Natural killer cell treated with Interleukin-12 subunit alpha and Interleukin-12 subunit beta and Interleukin-15 and Interleukin-18, amount 100 ng/mL, for 72 hours (primary cell): ENCODE measurements around the gene ZPBP2. TPM values are rescaled to one million over a fixed set of nuclear protein-coding genes. Genes with fewer than 3 reads are reported as not detected.
"Not testable (repeated sequence)": the region's sequence is repeated elsewhere in the genome, so short reads cannot be mapped to it uniquely, and the experiment has no call there.

Experiments used
- ATAC-seq, 2 donors: fragments of 150-1000 bp; cut with Tn5 transposase in 1 of 2; sonication (Bioruptor Pico), chemical (Tn5 transposase) in 1 of 2; 2 replicates each; pipeline ENCODE4 v1.10.0; 2021
- DNase-seq: peaks from one replicate; pipeline ENCODE4 v3.0.0; 2022; ENCODE audit warnings: low spot score
- H3K27ac Mint-ChIP-seq, 2 donors: 1 replicate in 1 of 2; 2 replicates in 1 of 2; pipeline ENCODE4 v1.8.0; 2022; ENCODE audit warnings: mixed read lengths in 2 of 2, mild to moderate bottlenecking in 1 of 2, moderate library complexity in 1 of 2
- H3K27me3 Mint-ChIP-seq, 2 donors: 1 replicate in 1 of 2; 2 replicates in 1 of 2; pipeline ENCODE4 v1.8.0; 2022; ENCODE audit warnings: mixed read lengths in 2 of 2
- H3K36me3 Mint-ChIP-seq: one replicate; pipeline ENCODE4 v1.8.0; 2022; ENCODE audit warnings: mixed read lengths
- H3K4me1 Mint-ChIP-seq, 2 donors: 1 replicate in 1 of 2; 2 replicates in 1 of 2; pipeline ENCODE4 v1.8.0; 2022; ENCODE audit warnings: low read depth in 2 of 2, mixed read lengths in 2 of 2, mild to moderate bottlenecking in 1 of 2
- H3K4me3 Mint-ChIP-seq: one replicate; pipeline ENCODE4 v1.8.0; 2022; ENCODE audit warnings: mixed read lengths
- H3K9me3 Mint-ChIP-seq: 2 replicates; pipeline ENCODE4 v1.8.0; 2022; ENCODE audit warnings: mixed read lengths
- total RNA-seq, 2 donors: library from RNA; stranded (reverse); gene quantifications; one replicate each; pipeline ENCODE4 v1.2.3, GENCODE V29; 2022

The ZPBP2 gene
- total RNA-seq, 2 donors from 2014 or later: not detected

GRCh38 chr17:39866013-39866730, 1.8 kb upstream of the ZPBP2 start:
- Mint-ChIP-seq H3K36me3 (peaks cover 14% of the 10 kb centered on the region), H3K27me3 (no peaks in the 10 kb centered on the region), H3K4me1 (peaks cover 37 to 40% of the 10 kb centered on the region in 2 donors), H3K9me3 (no peaks in the 10 kb centered on the region), H3K27ac (peak overlapping the region; percentile 83 to 99), H3K4me3 (peak overlapping the region; percentile 97)
- DNase-seq: no peak
- no peak for ATAC-seq

GRCh38 chr17:39867084-39867879, 720 bp upstream of the ZPBP2 start:
- peaks cover 35 to 36% of the 10 kb centered on the region in 2 donors for H3K4me1 Mint-ChIP-seq
- DNase-seq (no peak), ATAC-seq (peak in 1 of 2 donors; percentile 80)
- peak overlapping the region; percentile 97 for H3K4me3 Mint-ChIP-seq
- peaks cover 12% of the 10 kb centered on the region for H3K36me3 Mint-ChIP-seq
- H3K27ac Mint-ChIP-seq: peak overlapping the region; percentile 73 to 99
- H3K9me3 Mint-ChIP-seq: no peaks in the 10 kb centered on the region
- no peaks in the 10 kb centered on the region for H3K27me3 Mint-ChIP-seq

DNA sequence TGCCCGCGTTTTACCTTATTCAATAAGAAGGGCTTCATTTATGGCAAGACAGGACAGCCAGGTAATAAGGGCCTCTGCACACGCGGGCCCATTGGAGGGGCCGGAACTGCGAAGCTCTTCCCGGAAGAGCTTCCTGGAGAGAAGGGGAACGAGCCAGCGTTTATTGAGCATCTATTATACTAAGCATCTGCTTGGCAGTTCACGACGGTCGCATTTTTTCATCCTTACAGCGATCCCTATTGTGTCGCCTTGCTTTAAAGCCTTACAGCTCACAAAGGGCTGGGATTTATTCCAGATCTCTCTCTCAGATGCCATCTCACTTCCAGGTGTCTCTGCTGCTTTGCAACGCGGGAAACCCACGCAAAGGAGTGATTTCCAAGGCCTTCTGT, 546 bp downstream of the ZPBP2 start:
- H3K9me3 Mint-ChIP-seq: no peaks in the 10 kb centered on the region
- H3K36me3 Mint-ChIP-seq: peaks cover 7% of the 10 kb centered on the region
- ATAC-seq (no peak), DNase-seq (no peak)
- H3K4me3 Mint-ChIP-seq: peak overlapping the region; percentile 60
- peak overlapping the region; percentile 9 to 99 for H3K27ac Mint-ChIP-seq
- peaks cover 31 to 36% of the 10 kb centered on the region in 2 donors for H3K4me1 Mint-ChIP-seq
- no peaks in the 10 kb centered on the region for H3K27me3 Mint-ChIP-seq

DNA sequence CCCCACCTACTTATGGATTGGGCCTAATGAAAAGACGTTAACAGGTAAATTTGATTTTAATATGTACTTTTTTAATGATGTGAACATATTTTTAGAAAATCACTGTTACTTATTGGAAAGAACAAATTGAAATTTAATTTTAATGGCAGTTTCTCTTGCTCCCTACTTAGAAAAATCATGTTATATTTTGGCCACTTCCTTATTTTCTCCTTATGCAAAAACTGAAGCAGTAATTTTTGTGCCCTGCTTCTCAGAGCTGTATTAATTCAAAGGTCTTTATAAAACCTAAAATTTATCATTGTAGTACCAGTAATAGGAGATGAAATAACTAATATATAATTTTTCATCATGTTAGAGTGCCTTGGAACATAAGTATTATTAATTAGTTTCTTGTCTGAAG, 2.8 kb downstream of the ZPBP2 start:
- ATAC-seq (no peak), DNase-seq (no peak)
- H3K9me3 Mint-ChIP-seq: no peaks in the 10 kb centered on the region
- H3K4me3 Mint-ChIP-seq: no peak overlapping the region
- peaks cover 13 to 20% of the 10 kb centered on the region in 2 donors for H3K4me1 Mint-ChIP-seq
- no peaks in the 10 kb centered on the region for H3K27me3 Mint-ChIP-seq
- H3K27ac Mint-ChIP-seq: no peak overlapping the region
- peaks cover 5% of the 10 kb centered on the region for H3K36me3 Mint-ChIP-seq

DNA sequence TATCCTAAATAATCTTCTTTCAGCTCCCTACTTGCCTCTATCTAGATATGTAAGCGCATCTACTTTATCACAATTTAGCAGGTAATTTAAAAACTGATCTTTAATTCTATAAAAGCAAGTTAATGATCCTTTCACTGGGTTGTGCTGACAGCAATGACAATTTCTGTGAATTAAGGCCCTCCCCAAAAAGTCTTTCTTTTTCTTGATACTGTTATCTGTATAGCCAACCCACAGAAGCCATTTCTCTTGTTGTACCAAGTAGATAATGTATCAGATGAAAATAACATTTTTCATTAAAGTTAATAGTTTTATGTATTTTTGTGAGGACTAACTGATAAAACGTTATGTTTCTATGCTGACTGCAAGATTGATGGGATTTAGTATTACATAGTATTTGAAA, 3.8 kb downstream of the ZPBP2 start:
- no peak for DNase-seq
- no peak overlapping the region for H3K4me3 Mint-ChIP-seq
- ATAC-seq: no peak
- H3K36me3 Mint-ChIP-seq: no peaks in the 10 kb centered on the region
- H3K27me3 Mint-ChIP-seq: no peaks in the 10 kb centered on the region
- peaks cover 8 to 10% of the 10 kb centered on the region in 2 donors for H3K4me1 Mint-ChIP-seq
- no peaks in the 10 kb centered on the region for H3K9me3 Mint-ChIP-seq
- H3K27ac Mint-ChIP-seq: no peak overlapping the region

DNA sequence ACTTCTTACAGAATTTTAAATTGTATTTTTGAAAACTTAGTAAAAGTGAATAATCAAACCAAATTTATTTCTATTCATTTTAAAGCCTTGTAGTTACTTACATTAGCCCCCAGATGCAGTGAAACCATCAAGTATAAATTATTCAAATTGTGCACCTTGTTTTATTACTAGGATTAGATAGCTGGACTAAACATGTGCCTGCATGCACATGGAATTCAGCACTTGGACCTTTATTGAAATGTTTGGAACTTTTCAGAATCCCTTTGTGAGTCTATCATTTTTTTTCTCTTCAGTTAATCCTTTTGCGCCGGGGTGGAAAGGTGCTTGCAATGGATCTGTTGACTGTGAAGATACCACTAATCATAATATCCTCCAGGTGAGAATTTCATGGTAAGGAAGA, 4.7 kb downstream of the ZPBP2 start:
- Mint-ChIP-seq H3K27me3 (peaks cover 2 to 4% of the 10 kb centered on the region in 2 donors), H3K36me3 (no peaks in the 10 kb centered on the region), H3K4me1 (peaks cover under 1 to 3% of the 10 kb centered on the region in 2 donors), H3K27ac (no peak overlapping the region), H3K9me3 (no peaks in the 10 kb centered on the region), H3K4me3 (no peak overlapping the region)
- DNase-seq (no peak), ATAC-seq (no peak)

GRCh38 chr17:39886102-39886501, 18.1 kb downstream of the ZPBP2 start:
- H3K36me3 Mint-ChIP-seq, ATAC-seq, H3K27ac Mint-ChIP-seq, H3K4me1 Mint-ChIP-seq, H3K9me3 Mint-ChIP-seq, H3K27me3 Mint-ChIP-seq, H3K4me3 Mint-ChIP-seq, DNase-seq: not testable (repeated sequence)

DNA sequence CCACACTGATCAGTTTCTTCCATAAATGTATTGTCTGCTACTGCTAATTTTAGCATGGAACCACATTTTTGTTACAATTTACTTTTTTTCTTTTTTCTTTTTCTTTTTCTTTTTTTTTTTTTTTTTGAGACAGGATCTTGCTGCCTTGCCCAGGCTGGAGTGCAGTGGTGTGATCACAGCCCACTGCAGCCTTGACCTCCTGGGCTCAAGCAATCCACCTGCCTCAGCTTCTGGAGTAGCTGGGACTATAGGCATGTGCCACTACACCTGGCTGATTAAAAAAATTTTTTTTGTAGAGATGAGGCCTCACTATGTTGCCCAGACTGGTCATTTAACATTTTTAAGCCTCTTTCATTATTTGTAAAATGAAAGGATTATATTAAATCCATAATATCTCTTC, 19.1 kb downstream of the ZPBP2 start:
- H3K36me3 Mint-ChIP-seq: no peaks in the 10 kb centered on the region
- no peak overlapping the region for H3K4me3 Mint-ChIP-seq
- ATAC-seq (no peak), DNase-seq (no peak)
- H3K27me3 Mint-ChIP-seq: peaks cover 0 to 3% of the 10 kb centered on the region in 2 donors
- no peaks in the 10 kb centered on the region for H3K9me3 Mint-ChIP-seq
- H3K4me1 Mint-ChIP-seq: no peaks in the 10 kb centered on the region
- H3K27ac Mint-ChIP-seq: no peak overlapping the region

GRCh38 chr17:39889200-39889599, 21.2 kb downstream of the ZPBP2 start:
- DNase-seq (no peak), ATAC-seq (no peak)
- Mint-ChIP-seq H3K36me3 (no peaks in the 10 kb centered on the region), H3K27ac (no peak overlapping the region), H3K4me1 (no peaks in the 10 kb centered on the region), H3K9me3 (no peaks in the 10 kb centered on the region), H3K27me3 (peaks cover 5 to 7% of the 10 kb centered on the region in 2 donors), H3K4me3 (no peak overlapping the region)

GRCh38 chr17:39894681-39895376, 26.8 kb downstream of the ZPBP2 start:
- no peaks in the 10 kb centered on the region for H3K9me3 Mint-ChIP-seq
- H3K4me1 Mint-ChIP-seq: peaks cover 0 to 7% of the 10 kb centered on the region in 2 donors
- ATAC-seq (peak in 1 of 2 donors; percentile 41), DNase-seq (no peak)
- no peaks in the 10 kb centered on the region for H3K36me3 Mint-ChIP-seq
- H3K27ac Mint-ChIP-seq: peak overlapping the region in 1 of 2 donors; percentile 68
- peak overlapping the region; percentile 17 for H3K4me3 Mint-ChIP-seq
- peaks cover 2 to 7% of the 10 kb centered on the region in 2 donors for H3K27me3 Mint-ChIP-seq

- ATAC-seq (no peak), DNase-seq (no peak)
- Mint-ChIP-seq H3K36me3 (no peaks in the 10 kb centered on the region), H3K27ac (peak overlapping the region in 1 of 2 donors; percentile 25), H3K4me3 (no peak overlapping the region), H3K4me1 (peaks cover under 1 to 9% of the 10 kb centered on the region in 2 donors), H3K9me3 (no peaks in the 10 kb centered on the region), H3K27me3 (no peaks in the 10 kb centered on the region)
Measured at GRCh38 chr17:39898088-39898487, 30.1 kb downstream of the ZPBP2 start.

DNA sequence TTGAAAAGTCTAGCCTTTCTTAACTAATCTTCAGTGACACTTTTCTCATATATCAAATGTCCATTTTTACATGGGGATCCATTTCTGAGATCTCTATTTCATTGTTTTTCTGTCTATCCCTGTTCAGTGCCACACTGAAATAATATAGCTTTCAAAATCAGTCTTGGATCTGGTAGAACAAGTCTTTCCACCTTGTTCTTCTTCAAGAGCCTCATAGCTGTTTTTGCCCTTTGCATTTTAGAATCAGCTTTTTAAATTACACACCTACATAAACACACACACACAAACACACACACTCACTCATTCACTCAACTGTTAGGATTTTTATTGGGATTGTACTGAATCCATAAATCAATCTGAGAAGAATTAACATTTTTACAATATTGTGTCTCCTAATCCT, 31.2 kb downstream of the ZPBP2 start:
- ATAC-seq: no peak
- Mint-ChIP-seq H3K4me3 (no peak overlapping the region), H3K27ac (no peak overlapping the region), H3K4me1 (peaks cover 7 to 17% of the 10 kb centered on the region in 2 donors), H3K36me3 (no peaks in the 10 kb centered on the region), H3K27me3 (no peaks in the 10 kb centered on the region), H3K9me3 (no peaks in the 10 kb centered on the region)
- DNase-seq: no peak

DNA sequence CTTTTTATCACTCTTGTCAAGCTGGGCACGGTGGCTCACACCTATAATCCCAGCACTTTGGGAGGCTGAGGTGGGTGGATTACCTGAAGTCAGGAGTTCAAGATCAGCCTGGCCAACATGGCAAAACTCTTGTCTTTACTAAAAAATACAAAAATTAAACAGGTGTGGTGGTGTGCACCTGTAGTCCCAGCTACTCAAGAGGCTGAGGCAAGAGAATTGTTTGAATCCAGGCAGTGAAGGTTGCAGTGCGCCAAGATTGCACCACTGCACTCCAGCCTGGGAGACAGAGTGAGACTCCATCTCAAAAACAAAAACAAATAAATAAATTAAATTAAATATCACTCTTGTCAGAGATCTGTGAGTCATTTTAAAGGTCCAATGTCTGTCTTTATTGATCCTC, 34.0 kb downstream of the ZPBP2 start:
- not testable (repeated sequence) for ATAC-seq, H3K27me3 Mint-ChIP-seq, DNase-seq, H3K4me3 Mint-ChIP-seq, H3K36me3 Mint-ChIP-seq, H3K9me3 Mint-ChIP-seq, H3K27ac Mint-ChIP-seq
- H3K4me1 Mint-ChIP-seq: peaks cover 17 to 22% of the 10 kb centered on the region in 2 donors
